Nephron progenitor cell (in vitro differentiated cells): Measurements from ENCODE around the gene ANO10.

Source experiments
- DNase-seq: peaks from one replicate; pipeline ENCODE4 v3.0.0; 2021
- H3K27ac Mint-ChIP-seq: 2 replicates; pipeline ENCODE4 v1.8.0; 2021; ENCODE audit warnings: mild to moderate bottlenecking, moderate library complexity, mixed read lengths
- H3K27me3 Mint-ChIP-seq: 2 replicates; pipeline ENCODE4 v1.8.0; 2021; ENCODE audit warnings: mild to moderate bottlenecking, low read depth, mixed read lengths; ENCODE audit not compliant: poor library complexity
- H3K36me3 Mint-ChIP-seq: 2 replicates; pipeline ENCODE4 v1.8.0; 2021; ENCODE audit warnings: low read depth, mixed read lengths
- H3K4me1 Mint-ChIP-seq: 2 replicates; pipeline ENCODE4 v1.8.0; 2021; ENCODE audit warnings: mixed read lengths
- H3K4me3 Mint-ChIP-seq: 2 replicates; pipeline ENCODE4 v1.8.0; 2021; ENCODE audit warnings: mild to moderate bottlenecking, moderate library complexity, mixed read lengths
- H3K9me3 Mint-ChIP-seq: 2 replicates; pipeline ENCODE4 v1.8.0; 2021; ENCODE audit warnings: mild to moderate bottlenecking, moderate library complexity, mixed read lengths
- CTCF ChIP-seq: fragments of 200-600 bp; sonication (generic); IDR thresholded peaks from 2 replicates; pipeline ENCODE4 v1.5.0; 2021; ENCODE audit warnings: antibody characterized with exemption

ANO10 gene

DNA sequence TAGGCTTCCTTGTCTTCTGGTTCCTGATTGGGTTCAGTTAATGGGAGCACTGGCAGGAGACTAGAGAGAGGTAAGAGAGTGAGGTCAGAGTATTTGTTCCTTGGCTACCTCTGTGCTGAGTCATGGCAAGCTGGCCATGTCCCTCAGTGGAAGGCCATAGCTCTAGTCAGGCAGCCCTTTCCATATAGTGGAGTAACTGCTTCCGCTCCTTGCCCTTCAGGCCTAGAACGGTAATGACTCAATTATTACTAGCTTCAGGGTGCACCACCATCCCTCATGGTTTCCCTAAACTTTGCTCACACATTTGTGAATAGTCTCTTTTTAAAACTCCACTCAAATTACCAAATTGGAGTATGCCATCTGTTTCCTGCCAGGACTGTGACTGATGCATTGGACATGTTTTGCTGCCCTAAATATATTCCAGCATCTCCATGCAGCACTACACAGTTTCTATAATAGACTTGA is 10.5 kb upstream of the ANO10 start:
- Mint-ChIP-seq H3K27me3 (peaks cover 4% of the 10 kb centered on the region), H3K4me1 (peaks cover 25% of the 10 kb centered on the region), H3K4me3 (no peak overlapping the region), H3K36me3 (no peaks in the 10 kb centered on the region), H3K27ac (no peak overlapping the region), H3K9me3 (peaks cover 22% of the 10 kb centered on the region)
- no peak for DNase-seq
- no peak for TF ChIP-seq CTCF

DNA sequence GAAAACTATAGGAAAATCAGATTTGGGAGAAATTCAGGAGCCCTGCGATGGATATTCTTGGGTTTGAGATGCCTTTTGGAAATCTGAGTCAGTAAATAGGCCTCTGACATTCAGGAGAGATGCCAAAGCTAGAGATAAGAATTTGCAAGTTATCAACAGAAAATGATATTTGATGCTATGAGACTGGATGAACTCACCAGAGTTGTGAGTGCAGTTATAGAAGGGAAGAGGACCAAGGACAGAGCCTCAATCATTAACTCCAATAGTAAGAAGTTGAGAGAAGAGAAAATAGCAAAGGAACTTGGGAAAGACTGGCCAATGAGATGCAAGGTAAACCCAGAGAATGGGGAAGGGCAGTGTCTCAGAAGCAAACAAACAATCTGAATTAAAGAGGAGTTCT is 7.9 kb upstream of the ANO10 start:
- DNase-seq, result no peak
- Mint-ChIP-seq H3K27ac (no peak overlapping the region), H3K4me3 (no peak overlapping the region), H3K36me3 (no peaks in the 10 kb centered on the region), H3K9me3 (peaks cover 27% of the 10 kb centered on the region), H3K4me1 (peaks cover 3% of the 10 kb centered on the region), H3K27me3 (peaks cover 4% of the 10 kb centered on the region)
- TF ChIP-seq CTCF, result no peak

GRCh38 chr3:43629257-43629656 is 7.4 kb upstream of the ANO10 start:
- DNase-seq, result no peak
- no peak overlapping the region for H3K27ac Mint-ChIP-seq
- no peak for TF ChIP-seq CTCF

GRCh38 chr3:43627360-43627759 is 5.5 kb upstream of the ANO10 start:
- TF ChIP-seq CTCF, result no peak
- no peak overlapping the region for H3K4me3 Mint-ChIP-seq
- peaks cover 11% of the 10 kb centered on the region for H3K4me1 Mint-ChIP-seq
- no peaks in the 10 kb centered on the region for H3K36me3 Mint-ChIP-seq
- no peak overlapping the region for H3K27ac Mint-ChIP-seq
- peaks cover 8% of the 10 kb centered on the region for H3K27me3 Mint-ChIP-seq
- no peak for DNase-seq
- H3K9me3 Mint-ChIP-seq, result peaks cover 21% of the 10 kb centered on the region

More at GRCh38 chr3:43629257-43629656, 7.4 kb upstream of the ANO10 start:
- Mint-ChIP-seq H3K27me3 (peaks cover 8% of the 10 kb centered on the region), H3K36me3 (no peaks in the 10 kb centered on the region), H3K9me3 (peaks cover 31% of the 10 kb centered on the region), H3K4me1 (no peaks in the 10 kb centered on the region), H3K4me3 (no peak overlapping the region)

GRCh38 chr3:43624619-43625305 is 3.0 kb upstream of the ANO10 start:
- DNase-seq, result no peak
- Mint-ChIP-seq H3K27me3 (peaks cover 7% of the 10 kb centered on the region), H3K4me3 (no peak overlapping the region), H3K27ac (no peak overlapping the region), H3K36me3 (no peaks in the 10 kb centered on the region), H3K4me1 (peaks cover 31% of the 10 kb centered on the region), H3K9me3 (peaks cover 21% of the 10 kb centered on the region)
- no peak for TF ChIP-seq CTCF
